SK-N-SH treated with all-trans-retinoic acid at 6 μM for 48 hours (cell line): ENCODE data around the gene RAB14.

ENCODE experiments used
- CREB5 ChIP-seq: fragments of 250-450 bp; sonication (Bioruptor Pico); IDR thresholded peaks from 2 replicates; pipeline ENCODE4 v1.5.1; 2020; ENCODE audit warnings: low read depth, mild to moderate bottlenecking, moderate library complexity
- CSDC2 ChIP-seq: fragments of 250-450 bp; sonication (Bioruptor Pico); IDR thresholded peaks from 2 replicates; pipeline ENCODE4 v1.5.0; 2020; ENCODE audit warnings: mild to moderate bottlenecking, moderate library complexity
- CSRNP3 ChIP-seq: fragments of 250-450 bp; sonication (Bioruptor Pico); IDR thresholded peaks from 2 replicates; pipeline ENCODE4 v1.5.1; 2021; ENCODE audit warnings: mild to moderate bottlenecking, moderate library complexity
- ESRRG ChIP-seq: fragments of 250-450 bp; sonication (Bioruptor Pico); IDR thresholded peaks from 2 replicates; pipeline ENCODE4 v1.6.1; 2021; ENCODE audit warnings: mild to moderate bottlenecking
- PATZ1 ChIP-seq: fragments of 250-450 bp; sonication (Bioruptor Pico); IDR thresholded peaks from 2 replicates; pipeline ENCODE4 v1.8.0; 2020; ENCODE audit warnings: mild to moderate bottlenecking, moderate library complexity, borderline replicate concordance
- ZNF565 ChIP-seq: fragments of 450-650 bp; formaldehyde crosslinking; conservative IDR thresholded peaks from 2 replicates; pipeline ENCODE4 v1.5.0; 2020; ENCODE audit warnings: low read depth, mild to moderate bottlenecking, moderate library complexity

- no peak for TF ChIP-seq CSRNP3
- no peak for TF ChIP-seq PATZ1 (CRISPR knock-in tag)
- no peak for TF ChIP-seq ESRRG (CRISPR knock-in tag)
- no peak for TF ChIP-seq ZNF565 (CRISPR knock-in tag)
- TF ChIP-seq CREB5 (CRISPR knock-in tag): no peak
- no peak for TF ChIP-seq CSDC2 (CRISPR knock-in tag)
Measured at GRCh38 chr9:121210536-121210935, 8.9 kb upstream of the RAB14 start.
